ENCODE data around the gene PTTG1IP2. TPM values are rescaled to one million over a fixed set of nuclear protein-coding genes. Genes with fewer than 3 reads are reported as not detected.
"Not testable (repeated sequence)": the region's sequence is repeated elsewhere in the genome, so short reads cannot be mapped to it uniquely, and the experiment has no call there.

Gene PTTG1IP2
- total RNA-seq, 2 donors from 2014 or later = not detected

DNA sequence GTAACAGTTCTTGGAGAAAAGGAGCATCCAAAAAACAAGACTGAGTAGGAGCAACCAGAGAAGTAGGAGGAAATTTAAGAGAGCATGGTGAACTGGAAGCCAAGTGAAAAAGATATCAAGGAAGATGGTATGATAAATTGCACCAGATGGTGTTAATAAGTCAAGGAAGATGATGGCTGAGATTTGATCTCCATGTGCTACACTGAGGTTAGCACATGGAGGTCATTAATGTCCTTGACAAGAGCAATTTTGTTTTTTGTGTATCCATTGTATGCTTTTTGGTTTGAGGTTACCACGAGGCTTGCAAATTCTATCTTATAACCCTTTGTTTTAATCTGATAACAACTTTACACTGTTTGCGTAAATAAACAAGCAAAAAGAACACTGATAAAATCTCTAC, 11.3 kb upstream of the PTTG1IP2 start:
- Mint-ChIP-seq H3K27me3 (peaks cover 25% of the 10 kb centered on the region), H3K4me1 (peaks cover 13% of the 10 kb centered on the region), H3K4me3 (no peak overlapping the region), H3K36me3 (ENCODE audit: low read depth) (peaks cover 5% of the 10 kb centered on the region), H3K27ac (no peak overlapping the region)
- no peak for DNase-seq
- no peaks in the 10 kb centered on the region for H3K9me3 ChIP-seq (ENCODE audit: control insufficient read depth, low read length, poor library complexity, severe bottlenecking)
- no peak for ATAC-seq

DNA sequence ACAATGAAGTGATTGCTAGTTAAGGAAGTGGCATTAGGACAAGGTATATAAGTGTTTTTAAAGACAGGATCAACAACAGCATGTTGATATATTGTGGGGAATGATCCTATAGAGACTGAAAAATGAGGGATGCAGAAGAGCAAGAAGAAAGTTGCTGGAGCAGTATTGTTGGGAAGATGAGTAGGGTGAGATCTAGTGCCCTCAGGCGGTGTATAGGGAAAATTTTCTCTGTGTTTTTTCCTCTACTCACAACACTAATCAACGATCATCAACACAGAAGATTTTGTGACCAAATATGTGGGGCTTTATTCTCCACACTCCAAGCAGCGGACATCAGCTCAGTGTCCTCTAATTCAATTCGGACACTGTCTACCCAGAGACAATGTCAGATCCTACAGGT, 9.6 kb upstream of the PTTG1IP2 start:
- Mint-ChIP-seq H3K27me3 (peaks cover 23% of the 10 kb centered on the region), H3K36me3 (ENCODE audit: low read depth) (peaks cover 8% of the 10 kb centered on the region), H3K4me1 (peaks cover 16% of the 10 kb centered on the region), H3K4me3 (no peak overlapping the region), H3K27ac (no peak overlapping the region)
- no peaks in the 10 kb centered on the region for H3K9me3 ChIP-seq (ENCODE audit: control insufficient read depth, low read length, poor library complexity, severe bottlenecking)
- no peak for DNase-seq
- no peak for ATAC-seq

DNA sequence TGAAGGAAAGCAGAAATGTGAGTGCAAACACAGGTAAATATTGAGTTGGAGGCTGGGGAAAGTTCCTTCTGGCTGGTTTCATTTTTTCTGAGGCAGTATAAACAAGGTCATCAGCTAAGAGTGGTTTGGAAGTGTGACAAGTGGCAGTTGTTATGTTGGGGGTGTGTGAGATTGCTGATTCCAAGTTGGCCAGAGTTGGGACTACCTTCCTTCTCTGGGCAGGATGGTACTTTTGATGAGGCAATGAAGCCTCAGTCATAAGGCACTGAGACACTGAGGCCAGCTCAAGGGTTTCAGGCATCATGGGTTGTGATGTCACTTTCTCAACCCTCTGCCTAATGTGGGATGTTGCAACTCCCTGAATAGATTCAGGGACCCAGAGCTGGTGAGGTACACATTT, 8.2 kb upstream of the PTTG1IP2 start:
- ATAC-seq = no peak
- Mint-ChIP-seq H3K27me3 (peaks cover 12% of the 10 kb centered on the region), H3K4me1 (peaks cover 8% of the 10 kb centered on the region), H3K27ac (no peak overlapping the region), H3K36me3 (ENCODE audit: low read depth) (peaks cover 4% of the 10 kb centered on the region), H3K4me3 (no peak overlapping the region)
- no peak for DNase-seq
- H3K9me3 ChIP-seq (ENCODE audit: control insufficient read depth, low read length, poor library complexity, severe bottlenecking) = no peaks in the 10 kb centered on the region

DNA sequence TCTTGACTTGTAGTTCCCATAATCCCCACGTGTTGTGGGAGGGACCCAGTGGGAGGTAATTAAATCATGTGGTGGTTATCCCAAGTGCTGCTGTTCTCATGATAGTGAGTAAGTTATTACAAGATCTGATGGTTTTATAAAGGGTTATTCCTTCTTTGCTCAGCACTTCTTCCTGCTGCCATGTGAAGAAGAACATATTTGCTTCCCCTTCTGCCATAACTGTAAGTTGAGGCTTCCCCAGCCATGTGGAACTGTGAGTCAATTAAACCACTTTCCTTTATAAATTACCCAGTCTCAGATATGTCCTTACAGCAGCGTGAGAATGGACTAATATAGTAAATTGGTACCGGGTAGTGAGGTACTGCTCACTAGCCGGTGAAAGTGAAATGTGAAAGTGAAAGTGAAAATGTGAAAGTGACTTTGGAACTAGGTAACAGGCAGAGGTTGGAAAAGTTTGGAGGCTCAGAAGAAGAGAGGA, 6.2 kb upstream of the PTTG1IP2 start:
- H3K36me3 Mint-ChIP-seq (ENCODE audit: low read depth); DNase-seq; H3K4me1 Mint-ChIP-seq; H3K9me3 ChIP-seq (ENCODE audit: control insufficient read depth, low read length, poor library complexity, severe bottlenecking); H3K27me3 Mint-ChIP-seq: not testable (repeated sequence)
- H3K27ac Mint-ChIP-seq = peak overlapping the region; percentile 12
- peak overlapping the region; percentile 80 for H3K4me3 Mint-ChIP-seq
- ATAC-seq = peak; percentile 50

DNA sequence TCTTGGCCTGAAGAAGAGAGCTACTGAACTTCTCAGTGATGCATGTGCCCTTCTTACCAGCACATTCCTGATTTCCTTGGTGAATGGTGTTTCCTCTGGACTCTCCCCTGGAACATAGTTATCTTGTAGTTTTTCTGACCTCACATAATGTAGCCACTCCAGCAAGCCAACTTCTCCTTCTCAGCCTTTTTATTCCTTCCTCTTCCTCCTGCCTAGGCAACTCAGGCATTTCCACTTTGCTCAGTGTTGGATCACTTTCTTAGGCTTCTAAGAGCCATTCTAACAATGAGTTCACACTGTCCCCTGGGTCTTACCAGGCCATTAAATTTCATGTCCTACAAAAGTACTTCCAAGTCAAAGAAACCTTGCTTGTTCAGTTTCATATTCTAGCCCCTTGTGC, 3.6 kb upstream of the PTTG1IP2 start:
- no peaks in the 10 kb centered on the region for H3K27me3 Mint-ChIP-seq
- H3K4me3 Mint-ChIP-seq = no peak overlapping the region
- H3K9me3 ChIP-seq (ENCODE audit: control insufficient read depth, low read length, poor library complexity, severe bottlenecking) = no peaks in the 10 kb centered on the region
- DNase-seq (no peak), ATAC-seq (no peak)
- peaks cover 3% of the 10 kb centered on the region for H3K36me3 Mint-ChIP-seq (ENCODE audit: low read depth)
- H3K4me1 Mint-ChIP-seq = peaks cover 5% of the 10 kb centered on the region
- no peak overlapping the region for H3K27ac Mint-ChIP-seq

DNA sequence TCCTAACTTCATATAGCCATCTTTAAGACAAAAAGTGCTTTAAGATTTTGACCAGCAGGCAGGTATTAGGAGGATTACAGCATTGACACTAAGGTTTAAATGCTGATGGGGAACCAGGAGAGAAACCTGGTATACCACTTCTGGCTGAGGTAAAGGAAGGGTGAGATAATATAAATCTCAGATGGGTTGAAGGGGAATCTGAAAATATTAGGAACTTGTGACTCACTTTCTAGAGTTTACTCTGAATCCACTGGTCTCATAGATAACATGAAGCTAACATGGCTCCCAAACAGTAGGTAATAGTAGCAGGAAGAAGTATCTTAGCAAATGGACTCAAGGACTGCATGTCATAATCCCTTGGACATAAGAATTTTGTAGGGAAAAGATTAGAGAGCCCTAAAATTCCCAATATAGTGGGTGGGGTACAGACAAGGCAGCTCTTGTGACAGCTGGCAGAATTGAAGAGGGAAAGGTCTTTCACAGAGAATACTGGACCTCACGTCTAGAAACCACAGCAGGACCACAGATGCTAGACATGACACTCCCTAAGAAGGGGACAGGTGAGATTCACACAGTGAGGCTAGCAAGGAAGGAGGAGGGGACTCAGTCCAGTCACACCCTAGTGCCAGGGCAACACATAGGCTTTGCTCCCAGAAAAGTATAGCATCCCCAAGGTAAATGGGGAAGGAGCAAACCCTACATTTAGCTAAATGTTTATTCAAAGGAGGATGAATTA, 3.5 kb downstream of the PTTG1IP2 start:
- Mint-ChIP-seq H3K36me3 (ENCODE audit: low read depth) (no peaks in the 10 kb centered on the region), H3K4me1 (no peaks in the 10 kb centered on the region), H3K27ac (no peak overlapping the region), H3K4me3 (no peak overlapping the region), H3K27me3 (peaks cover 29% of the 10 kb centered on the region)
- DNase-seq = no peak
- no peak for ATAC-seq
- H3K9me3 ChIP-seq (ENCODE audit: control insufficient read depth, low read length, poor library complexity, severe bottlenecking) = no peaks in the 10 kb centered on the region

DNA sequence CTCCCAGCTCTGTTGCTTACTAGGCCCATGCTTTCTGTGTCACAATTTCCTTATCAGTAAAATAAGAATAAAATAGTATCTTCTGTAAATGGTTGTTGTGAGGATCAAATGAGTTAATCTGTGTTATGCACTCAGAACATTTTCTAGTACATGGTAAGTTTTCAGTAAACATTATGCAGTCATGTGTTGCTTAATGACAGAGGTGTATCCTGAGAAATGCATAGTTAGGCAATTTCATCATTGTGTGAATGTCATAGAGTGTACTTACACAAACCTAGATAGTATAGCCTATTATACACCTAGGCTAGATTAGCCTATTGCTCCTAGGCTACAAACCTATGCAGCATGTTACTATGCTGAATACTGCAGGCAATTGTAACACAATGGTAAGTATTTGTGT, 4.4 kb downstream of the PTTG1IP2 start:
- DNase-seq = no peak
- Mint-ChIP-seq H3K27ac (no peak overlapping the region), H3K4me1 (no peaks in the 10 kb centered on the region), H3K4me3 (no peak overlapping the region), H3K27me3 (peaks cover 29% of the 10 kb centered on the region), H3K36me3 (ENCODE audit: low read depth) (no peaks in the 10 kb centered on the region)
- no peak for ATAC-seq
- H3K9me3 ChIP-seq (ENCODE audit: control insufficient read depth, low read length, poor library complexity, severe bottlenecking) = no peaks in the 10 kb centered on the region

DNA sequence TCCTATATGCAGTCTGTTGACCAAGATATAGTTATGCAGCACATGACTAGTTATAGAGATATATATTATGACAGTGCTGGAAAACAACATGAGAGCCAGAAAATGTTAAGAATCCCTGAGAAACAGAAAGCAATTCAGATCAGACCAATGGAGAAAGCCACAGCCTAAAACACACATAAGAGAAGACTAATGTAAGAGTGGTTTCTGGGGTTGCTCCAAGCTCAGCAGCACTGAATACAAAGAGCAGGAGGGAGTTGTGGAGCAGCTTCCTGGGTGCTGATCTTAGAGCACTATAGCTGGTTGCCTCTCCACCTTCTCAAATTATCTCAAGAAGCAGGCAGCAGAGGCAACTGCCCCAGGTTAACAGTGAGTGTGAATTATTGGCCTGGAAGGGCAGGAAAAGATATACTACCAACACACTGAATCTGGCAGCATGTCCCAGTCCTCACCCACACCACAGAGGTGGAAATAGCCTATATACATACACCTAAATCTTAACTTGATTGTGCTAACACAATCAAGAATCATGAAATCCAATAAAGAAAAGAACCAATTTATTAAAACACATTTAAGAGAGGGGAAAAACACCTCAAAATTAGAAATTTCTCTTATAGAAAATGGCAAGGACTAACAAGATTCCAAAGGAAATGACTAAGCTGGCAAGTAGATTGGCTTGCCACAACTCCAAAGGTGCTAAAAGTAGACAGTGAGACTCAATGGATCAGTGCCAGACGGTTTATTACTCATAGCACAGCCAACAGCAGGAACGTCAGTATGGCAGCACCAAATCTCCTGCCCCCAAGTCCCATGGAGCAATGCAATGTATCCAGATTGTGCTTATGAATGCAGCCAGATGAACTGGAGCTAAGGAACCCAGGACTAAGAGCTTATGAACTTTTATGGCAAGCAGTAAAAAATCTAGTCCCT, 5.1 kb downstream of the PTTG1IP2 start:
- no peak for DNase-seq
- Mint-ChIP-seq H3K4me3 (no peak overlapping the region), H3K27ac (no peak overlapping the region), H3K27me3 (peaks cover 29% of the 10 kb centered on the region), H3K36me3 (ENCODE audit: low read depth) (no peaks in the 10 kb centered on the region), H3K4me1 (no peaks in the 10 kb centered on the region)
- no peak for ATAC-seq
- no peaks in the 10 kb centered on the region for H3K9me3 ChIP-seq (ENCODE audit: control insufficient read depth, low read length, poor library complexity, severe bottlenecking)

DNA sequence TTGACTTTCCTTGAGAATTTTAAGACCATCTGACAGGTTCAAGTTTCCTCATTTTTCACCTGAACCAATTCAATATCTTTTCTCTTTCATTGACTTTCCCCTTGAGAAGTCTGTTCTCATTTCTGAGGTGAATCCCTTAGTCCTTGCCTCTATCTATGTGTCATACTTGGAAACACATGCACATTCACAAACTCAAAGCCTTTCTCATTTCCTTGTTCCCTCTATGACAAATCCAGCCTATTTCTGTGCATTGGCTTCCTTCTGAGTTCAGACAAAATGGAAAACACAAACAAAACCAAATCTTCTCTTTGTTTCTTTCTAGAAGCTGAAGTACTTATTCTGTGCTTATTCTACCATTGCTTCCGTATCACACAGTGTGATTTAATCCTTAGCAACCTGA, 13.8 kb downstream of the PTTG1IP2 start:
- no peaks in the 10 kb centered on the region for H3K4me1 Mint-ChIP-seq
- H3K4me3 Mint-ChIP-seq = no peak overlapping the region
- H3K36me3 Mint-ChIP-seq (ENCODE audit: low read depth) = no peaks in the 10 kb centered on the region
- no peak overlapping the region for H3K27ac Mint-ChIP-seq
- DNase-seq = no peak
- ATAC-seq = no peak
- peaks cover 22% of the 10 kb centered on the region for H3K27me3 Mint-ChIP-seq
- no peaks in the 10 kb centered on the region for H3K9me3 ChIP-seq (ENCODE audit: control insufficient read depth, low read length, poor library complexity, severe bottlenecking)

DNA sequence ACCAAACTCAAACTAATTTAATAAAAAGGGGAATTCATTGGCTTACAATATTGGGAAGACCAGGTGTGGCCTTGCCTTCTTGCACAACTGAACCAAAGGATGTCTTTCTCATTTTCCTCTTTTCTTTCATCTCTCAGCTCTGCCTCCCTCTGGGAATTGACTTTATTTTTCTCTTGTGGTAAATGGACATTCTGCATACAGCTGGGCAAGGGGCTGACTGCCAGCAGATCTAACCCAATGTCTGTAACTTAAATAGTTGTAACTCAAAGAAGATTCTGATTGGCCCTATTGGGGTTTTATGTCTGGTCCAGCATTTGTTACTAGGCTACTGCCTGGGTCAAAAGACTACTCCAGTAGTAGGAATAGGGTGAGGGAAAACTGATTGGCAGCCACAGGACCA, 15.3 kb downstream of the PTTG1IP2 start:
- no peak overlapping the region for H3K4me3 Mint-ChIP-seq
- no peak overlapping the region for H3K27ac Mint-ChIP-seq
- no peaks in the 10 kb centered on the region for H3K36me3 Mint-ChIP-seq (ENCODE audit: low read depth)
- H3K9me3 ChIP-seq (ENCODE audit: control insufficient read depth, low read length, poor library complexity, severe bottlenecking) = no peaks in the 10 kb centered on the region
- no peaks in the 10 kb centered on the region for H3K4me1 Mint-ChIP-seq
- DNase-seq (no peak), ATAC-seq (no peak)
- peaks cover 22% of the 10 kb centered on the region for H3K27me3 Mint-ChIP-seq

DNA sequence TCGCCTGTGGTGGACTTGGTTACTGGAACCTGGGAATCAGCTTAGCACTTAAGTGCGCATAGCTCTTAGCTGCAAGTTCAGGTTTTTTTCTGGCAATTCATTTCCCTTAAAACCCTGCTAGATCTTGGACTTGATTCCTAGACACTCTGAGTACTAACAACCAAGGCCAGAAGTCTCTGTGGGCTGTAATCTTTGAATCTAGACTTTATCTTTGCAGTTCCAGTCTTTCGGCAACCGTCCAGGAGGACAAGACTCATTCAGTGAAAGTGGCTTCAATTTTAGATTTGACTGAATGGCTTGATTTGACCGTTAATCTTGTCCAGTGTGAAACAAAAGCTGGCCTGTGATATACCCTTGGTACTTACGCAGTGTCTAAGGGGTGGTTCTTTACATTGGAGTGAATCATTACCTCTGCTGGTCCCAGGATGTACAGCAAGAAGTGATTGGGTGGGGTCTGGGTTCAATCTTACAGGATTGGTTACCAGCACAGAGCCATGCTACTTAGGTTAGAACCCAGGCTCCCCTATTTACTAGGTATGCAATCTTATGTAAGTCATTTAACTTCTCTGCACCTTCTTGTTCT, 16.4 kb downstream of the PTTG1IP2 start:
- DNase-seq = no peak
- Mint-ChIP-seq H3K36me3 (ENCODE audit: low read depth) (no peaks in the 10 kb centered on the region), H3K27ac (no peak overlapping the region), H3K4me3 (no peak overlapping the region), H3K4me1 (no peaks in the 10 kb centered on the region), H3K27me3 (peaks cover 22% of the 10 kb centered on the region)
- ATAC-seq = no peak
- no peaks in the 10 kb centered on the region for H3K9me3 ChIP-seq (ENCODE audit: control insufficient read depth, low read length, poor library complexity, severe bottlenecking)

DNA sequence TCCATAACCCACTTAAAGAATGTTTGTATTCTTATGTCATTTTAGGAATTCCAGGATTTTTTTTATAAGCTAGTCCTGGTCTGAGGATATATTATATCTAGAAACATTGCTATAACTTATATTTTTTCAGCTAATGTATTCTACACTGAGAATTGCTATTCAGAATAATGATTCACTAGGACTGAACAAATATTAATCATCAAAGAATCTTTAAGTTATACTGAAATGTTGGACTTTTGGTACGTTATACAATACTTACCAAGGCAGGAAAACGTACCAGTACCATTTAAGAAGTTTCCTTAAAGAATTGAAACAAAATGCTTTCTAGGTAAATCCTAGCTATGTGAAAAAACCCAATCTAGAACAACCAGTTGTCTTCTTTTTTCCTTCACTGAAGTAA, 18.4 kb downstream of the PTTG1IP2 start:
- H3K9me3 ChIP-seq (ENCODE audit: control insufficient read depth, low read length, poor library complexity, severe bottlenecking) = no peaks in the 10 kb centered on the region
- Mint-ChIP-seq H3K4me3 (no peak overlapping the region), H3K27ac (no peak overlapping the region), H3K27me3 (peaks cover 18% of the 10 kb centered on the region), H3K36me3 (ENCODE audit: low read depth) (no peaks in the 10 kb centered on the region), H3K4me1 (no peaks in the 10 kb centered on the region)
- no peak for ATAC-seq
- DNase-seq = no peak

DNA sequence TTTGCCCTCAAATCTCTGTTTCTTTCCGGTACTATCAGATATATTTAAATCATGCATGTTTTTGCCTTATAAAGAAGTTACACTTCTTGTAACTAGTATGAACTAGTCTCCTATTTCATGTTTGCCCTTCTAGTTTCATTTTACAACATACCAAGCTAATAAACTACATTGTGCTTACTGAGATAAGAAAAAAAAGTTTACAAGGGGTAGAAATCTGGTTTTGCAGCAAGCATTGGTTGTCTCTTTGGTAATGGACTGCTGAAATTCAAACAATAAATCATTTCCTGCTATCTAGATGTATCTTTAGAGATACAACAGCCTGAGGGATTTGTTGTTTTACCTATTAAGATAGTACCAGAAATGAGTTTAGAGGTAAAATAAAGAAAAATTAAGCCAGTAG, 18.8 kb downstream of the PTTG1IP2 start:
- H3K36me3 Mint-ChIP-seq (ENCODE audit: low read depth) = no peaks in the 10 kb centered on the region
- peaks cover 18% of the 10 kb centered on the region for H3K27me3 Mint-ChIP-seq
- H3K4me1 Mint-ChIP-seq = no peaks in the 10 kb centered on the region
- H3K27ac Mint-ChIP-seq = no peak overlapping the region
- H3K4me3 Mint-ChIP-seq = no peak overlapping the region
- H3K9me3 ChIP-seq (ENCODE audit: control insufficient read depth, low read length, poor library complexity, severe bottlenecking) = no peaks in the 10 kb centered on the region
- no peak for DNase-seq
- ATAC-seq = no peak
